Upper lobe of right lung (tissue), 1 donor: ENCODE measurements around the gene PLXNA2. TPM values are rescaled to one million over a fixed set of nuclear protein-coding genes. Genes with fewer than 3 reads are reported as not detected.

Source experiments
- ATAC-seq: fragments of 200-7000 bp; cut with Tn5 transposase; one replicate; pipeline ENCODE4 v1.9.1; 2020; ENCODE audit warnings: mild to moderate bottlenecking, moderate library complexity
- DNase-seq: peaks from one replicate; pipeline ENCODE4 v3.0.0-alpha.2; 2020
- H3K27ac ChIP-seq: fragments of 200-600 bp; one replicate; pipeline ENCODE4 v1.8.0; 2022
- H3K27me3 ChIP-seq: fragments of 200-600 bp; one replicate; pipeline ENCODE4 v1.8.0; 2022; ENCODE audit warnings: mild to moderate bottlenecking
- H3K36me3 ChIP-seq: fragments of 200-600 bp; one replicate; pipeline ENCODE4 v1.8.0; 2022
- H3K4me1 ChIP-seq: fragments of 200-600 bp; one replicate; pipeline ENCODE4 v1.8.0; 2022
- H3K4me3 ChIP-seq: fragments of 200-600 bp; one replicate; pipeline ENCODE4 v1.8.0; 2022; ENCODE audit warnings: mild to moderate bottlenecking
- H3K9me3 ChIP-seq: fragments of 200-600 bp; one replicate; pipeline ENCODE4 v1.8.0; 2022
- intact Hi-C: fragments of 100-400 bp; cut with DNase I; formaldehyde crosslinking; loops from one replicate; pipeline ENCODE4 v1.11.0; 2022
- total RNA-seq: library from RNA; stranded (reverse); fragmentation: NEBNext Ultra II Directional; extraction: Animal tissue kit (Norgen Biotek cat#: 25700); gene quantifications from one replicate; pipeline ENCODE4 v1.2.1, GENCODE V29; 2021
- TF ChIP-seq, protein P1 (sequence below): fragments of 200-600 bp; IDR thresholded peaks from one replicate; pipeline ENCODE4 v1.8.0; 2022; ENCODE audit warnings: antibody characterized with exemption
- donor health status: DM: no; HTN: yes; CAD: no; lungs with severe emphysema.

The PLXNA2 gene
- total RNA-seq, 1 donor from 2014 or later, result 98.5 TPM

DNA sequence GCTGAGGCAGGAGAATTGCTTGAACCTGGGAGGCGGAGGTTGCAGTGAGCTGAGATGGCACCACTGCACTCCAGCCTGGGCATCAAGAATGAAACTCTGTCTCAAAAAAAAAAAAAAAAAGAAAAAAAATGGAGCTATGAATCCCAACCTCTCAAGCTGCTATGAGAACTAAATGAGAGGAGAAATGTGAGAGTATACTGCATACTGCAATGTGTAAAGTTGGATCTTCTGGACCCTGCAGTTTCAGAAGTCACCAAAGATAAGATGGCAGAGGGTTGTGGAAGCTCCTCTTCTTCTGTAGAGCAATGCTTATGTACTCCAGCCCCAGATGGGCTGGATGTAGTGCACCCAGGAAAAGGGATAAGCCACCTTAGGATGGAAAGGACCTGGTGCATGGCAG is 55.6 kb downstream of the PLXNA2 start:
- no peak for DNase-seq
- no peak for ATAC-seq
- TF ChIP-seq, protein P1, sequence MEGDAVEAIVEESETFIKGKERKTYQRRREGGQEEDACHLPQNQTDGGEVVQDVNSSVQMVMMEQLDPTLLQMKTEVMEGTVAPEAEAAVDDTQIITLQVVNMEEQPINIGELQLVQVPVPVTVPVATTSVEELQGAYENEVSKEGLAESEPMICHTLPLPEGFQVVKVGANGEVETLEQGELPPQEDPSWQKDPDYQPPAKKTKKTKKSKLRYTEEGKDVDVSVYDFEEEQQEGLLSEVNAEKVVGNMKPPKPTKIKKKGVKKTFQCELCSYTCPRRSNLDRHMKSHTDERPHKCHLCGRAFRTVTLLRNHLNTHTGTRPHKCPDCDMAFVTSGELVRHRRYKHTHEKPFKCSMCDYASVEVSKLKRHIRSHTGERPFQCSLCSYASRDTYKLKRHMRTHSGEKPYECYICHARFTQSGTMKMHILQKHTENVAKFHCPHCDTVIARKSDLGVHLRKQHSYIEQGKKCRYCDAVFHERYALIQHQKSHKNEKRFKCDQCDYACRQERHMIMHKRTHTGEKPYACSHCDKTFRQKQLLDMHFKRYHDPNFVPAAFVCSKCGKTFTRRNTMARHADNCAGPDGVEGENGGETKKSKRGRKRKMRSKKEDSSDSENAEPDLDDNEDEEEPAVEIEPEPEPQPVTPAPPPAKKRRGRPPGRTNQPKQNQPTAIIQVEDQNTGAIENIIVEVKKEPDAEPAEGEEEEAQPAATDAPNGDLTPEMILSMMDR, result no peak
- H3K4me3 ChIP-seq, result no peak overlapping the region
- intact Hi-C loops, result no loop called here
- H3K4me1 ChIP-seq, result peaks cover 17% of the 10 kb centered on the region
- H3K27ac ChIP-seq, result no peak overlapping the region
- H3K27me3 ChIP-seq, result no peaks in the 10 kb centered on the region
- peaks cover 3% of the 10 kb centered on the region for H3K36me3 ChIP-seq
- no peaks in the 10 kb centered on the region for H3K9me3 ChIP-seq

DNA sequence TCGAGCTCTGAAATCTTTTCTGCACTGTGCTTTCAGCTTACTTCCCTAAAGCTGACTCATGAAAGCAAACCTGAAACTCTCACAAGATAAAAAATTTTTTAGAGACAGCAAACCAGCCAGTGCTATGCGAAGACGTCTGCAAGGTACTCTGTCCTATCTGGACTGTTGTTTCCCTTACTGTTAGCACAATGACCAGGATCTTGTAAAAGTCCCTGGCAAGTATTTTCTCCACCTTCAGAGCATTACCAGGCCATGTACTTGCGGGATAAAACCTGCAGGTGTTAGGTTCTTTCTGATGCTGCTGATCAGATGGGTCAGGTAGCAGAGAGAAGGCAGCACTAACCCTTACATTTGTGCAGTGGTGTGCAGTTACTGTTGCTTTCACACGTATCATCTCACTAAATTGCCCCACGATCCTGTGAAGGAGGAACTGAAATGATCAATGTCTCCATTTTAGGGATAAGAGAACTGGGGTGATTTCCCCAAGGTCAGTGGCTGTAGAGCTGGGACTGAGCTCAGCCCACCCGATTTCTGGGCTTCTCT is 56.6 kb downstream of the PLXNA2 start:
- Histone ChIP-seq H3K9me3 (no peaks in the 10 kb centered on the region), H3K36me3 (peaks cover 3% of the 10 kb centered on the region), H3K27ac (no peak overlapping the region), H3K4me1 (peaks cover 28% of the 10 kb centered on the region), H3K27me3 (no peaks in the 10 kb centered on the region), H3K4me3 (no peak overlapping the region)
- ATAC-seq (no peak), DNase-seq (no peak)
- intact Hi-C loops, result no loop called here
- TF ChIP-seq, protein P1, result no peak

DNA sequence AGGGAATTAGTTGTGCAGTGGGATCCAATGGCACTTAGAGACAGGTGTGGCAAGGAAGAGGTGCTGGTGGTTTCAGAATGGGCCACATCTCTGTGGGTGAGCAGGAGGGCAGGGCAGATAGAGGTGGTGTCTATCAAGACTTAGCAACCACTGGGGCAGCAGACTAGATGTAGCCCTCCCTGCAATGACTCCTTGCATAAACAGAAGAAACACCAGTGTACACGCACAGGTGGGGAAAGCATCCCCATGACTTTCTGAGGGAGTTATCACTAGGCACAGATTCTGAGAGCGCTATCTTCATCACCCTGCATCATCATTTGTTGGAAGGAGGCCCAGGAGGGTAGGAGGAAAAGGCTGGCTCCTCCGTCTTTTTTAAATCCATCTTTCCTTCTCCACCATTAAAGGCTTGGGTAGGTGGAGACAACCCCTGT is 58.4 kb downstream of the PLXNA2 start:
- DNase-seq (no peak), ATAC-seq (no peak)
- Histone ChIP-seq H3K27me3 (no peaks in the 10 kb centered on the region), H3K4me3 (no peak overlapping the region), H3K4me1 (peaks cover 42% of the 10 kb centered on the region), H3K36me3 (no peaks in the 10 kb centered on the region), H3K27ac (no peak overlapping the region), H3K9me3 (no peaks in the 10 kb centered on the region)
- intact Hi-C loops, result no loop called here
- TF ChIP-seq, protein P1, result no peak

DNA sequence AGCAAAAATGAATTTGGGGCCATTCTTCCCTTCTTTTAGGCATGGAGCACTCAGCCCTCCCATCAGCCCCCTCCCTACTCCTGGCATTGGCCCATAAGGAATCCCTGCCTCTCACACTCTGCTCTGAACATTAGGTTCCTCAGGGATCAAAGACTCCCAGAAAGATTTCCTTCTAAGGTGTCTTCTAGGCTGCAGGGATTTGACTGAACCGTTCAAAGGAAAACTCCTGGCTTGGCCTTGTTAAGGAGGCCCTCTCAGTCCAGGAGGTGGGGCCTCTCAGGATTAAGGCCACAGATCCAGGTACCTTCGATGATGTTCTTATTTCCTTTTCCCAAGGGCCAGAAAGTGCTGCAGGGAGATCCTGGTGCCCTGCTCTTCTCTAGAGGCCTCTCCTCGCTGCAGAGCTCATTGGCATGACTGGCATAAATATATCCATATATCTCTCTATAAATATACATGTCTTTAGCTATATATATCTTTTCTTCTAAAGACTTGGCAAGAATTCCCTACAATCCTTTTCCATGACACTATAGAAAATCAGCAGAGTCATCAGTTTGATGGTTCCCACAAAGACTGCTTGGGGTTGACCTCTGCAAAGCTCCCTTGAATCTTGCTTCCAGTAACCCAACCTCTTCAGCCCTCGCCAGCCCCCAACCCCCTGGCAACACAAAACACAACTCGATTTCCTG is 59.1 kb downstream of the PLXNA2 start:
- peak overlapping the region; percentile 55 for H3K27ac ChIP-seq
- no peak for DNase-seq
- no peaks in the 10 kb centered on the region for H3K9me3 ChIP-seq

DNA sequence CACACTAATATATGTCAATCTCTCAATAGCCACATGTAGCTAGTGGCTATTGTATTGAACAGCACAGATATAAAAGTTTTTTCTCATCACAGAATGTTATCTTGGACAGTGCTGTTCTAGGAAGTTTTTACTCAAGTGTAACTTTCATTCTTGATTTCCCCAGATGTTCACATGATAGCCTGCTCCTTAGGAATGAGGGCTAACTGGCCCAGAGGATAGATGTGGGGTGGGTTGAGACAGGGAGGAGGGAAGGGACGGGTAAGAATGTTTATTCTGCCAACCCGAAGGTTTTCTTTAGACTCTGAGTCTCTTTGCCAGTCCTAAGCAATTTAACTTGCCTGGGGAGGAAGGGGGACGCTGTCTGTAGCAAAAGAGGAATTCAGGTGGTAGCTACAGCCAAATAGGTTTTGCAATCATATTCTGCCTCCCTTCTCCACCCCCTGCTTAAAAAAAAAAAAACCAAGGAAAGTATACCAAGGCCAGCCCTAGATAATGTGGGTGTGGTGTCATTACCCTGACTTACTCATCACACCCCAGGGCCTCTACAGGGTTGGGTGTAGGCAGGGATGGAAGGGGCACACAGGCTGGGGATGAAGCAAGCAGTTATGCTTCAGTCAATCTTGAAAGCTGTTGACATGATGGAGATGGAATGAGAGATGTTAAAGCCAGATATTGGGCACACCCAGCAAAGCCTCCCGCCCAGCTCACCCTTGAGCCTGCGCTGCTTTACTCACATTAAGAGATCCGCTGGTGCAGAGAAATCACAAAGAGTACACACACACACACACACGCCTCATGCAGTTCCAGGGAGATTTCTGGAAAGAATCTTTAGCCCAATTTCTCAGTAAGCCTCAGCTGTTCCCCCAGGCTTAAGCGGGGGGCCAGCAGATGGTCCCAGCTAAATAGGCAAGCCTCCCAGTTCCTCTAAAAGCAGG is 59.9 kb downstream of the PLXNA2 start:
- H3K27me3 ChIP-seq, result no peaks in the 10 kb centered on the region
- no peaks in the 10 kb centered on the region for H3K36me3 ChIP-seq
- peak overlapping the region; percentile 56 for H3K27ac ChIP-seq
- intact Hi-C loops, result no loop called here
- peak; percentile 86 for ATAC-seq
- H3K9me3 ChIP-seq, result no peaks in the 10 kb centered on the region
- H3K4me1 ChIP-seq, result peaks cover 56% of the 10 kb centered on the region
- DNase-seq, result no peak
- TF ChIP-seq, protein P1, result no peak
- H3K4me3 ChIP-seq, result no peak overlapping the region

More for the DNA sequence above, 59.1 kb downstream of the PLXNA2 start:
- intact Hi-C loops, result no loop called here
- H3K36me3 ChIP-seq, result no peaks in the 10 kb centered on the region
- TF ChIP-seq, protein P1, result no peak
- no peaks in the 10 kb centered on the region for H3K27me3 ChIP-seq
- no peak for ATAC-seq
- H3K4me1 ChIP-seq, result peaks cover 47% of the 10 kb centered on the region
- H3K4me3 ChIP-seq, result no peak overlapping the region
